ENCODE results near the gene HAND2.

The HAND2 gene

GRCh38 chr4:173486714-173487392, 43.2 kb downstream of the HAND2 start:
- TF ChIP-seq PKNOX1 (IDR thresholded peaks at IDR 0.05) (no peak), L3MBTL2 (conservative IDR thresholded peaks at IDR 0.05) (no peak), SUZ12 (IDR thresholded peaks at IDR 0.05) (no peak)
- CTCF ChIA-PET: no interaction called here
- no peak for DNase-seq (ENCODE audit: extremely low spot score)
- POLR2A ChIA-PET: interaction anchor here (0.9 kb wide), 1 partner anchor 9 kb away, joined by 3 read pairs; no protein-coding TSS in a partner anchor

GRCh38 chr4:173485164-173485563, 44.9 kb downstream of the HAND2 start:
- CTCF ChIA-PET: no interaction called here
- no peak for TF ChIP-seq CTBP1 (IDR thresholded peaks at IDR 0.05; ENCODE audit: borderline replicate concordance)
- no peak for TF ChIP-seq SUZ12 (IDR thresholded peaks at IDR 0.05)
- TF ChIP-seq L3MBTL2 (conservative IDR thresholded peaks at IDR 0.05): no peak
- no peak for TF ChIP-seq TARDBP (IDR thresholded peaks at IDR 0.05)
- no peak for TF ChIP-seq SP1 (IDR thresholded peaks at IDR 0.05)
- TF ChIP-seq FOXM1 (IDR thresholded peaks at IDR 0.05; ENCODE audit: borderline replicate concordance): no peak
- TF ChIP-seq ZNF384 (IDR thresholded peaks at IDR 0.05): no peak
- TF ChIP-seq BHLHE40 (IDR thresholded peaks at IDR 0.05; ENCODE audit: borderline replicate concordance): no peak
- no peak for TF ChIP-seq FOXK2 (IDR thresholded peaks at IDR 0.05)
- TF ChIP-seq LEF1 (IDR thresholded peaks at IDR 0.05; ENCODE audit: borderline replicate concordance): no peak
- no peak for TF ChIP-seq PKNOX1 (IDR thresholded peaks at IDR 0.05)
- no peak for TF ChIP-seq FOXA1 (IDR thresholded peaks at IDR 0.05)
- no peak for TF ChIP-seq HDGF (IDR thresholded peaks at IDR 0.05; ENCODE audit: borderline replicate concordance)
- no peak for TF ChIP-seq ARNT (IDR thresholded peaks at IDR 0.05)
- no peak for TF ChIP-seq ELF4 (IDR thresholded peaks at IDR 0.05)
- TF ChIP-seq NFRKB (IDR thresholded peaks at IDR 0.05): no peak

GRCh38 chr4:173482330-173482931, 47.6 kb downstream of the HAND2 start:
- POLR2A ChIA-PET: no interaction called here
- no peak for TF ChIP-seq BHLHE40 (IDR thresholded peaks at IDR 0.05; ENCODE audit: borderline replicate concordance)
- no peak for TF ChIP-seq SP1 (IDR thresholded peaks at IDR 0.05)
- TF ChIP-seq PKNOX1 (IDR thresholded peaks at IDR 0.05): no peak
- no peak for TF ChIP-seq NFRKB (IDR thresholded peaks at IDR 0.05)
- no peak for TF ChIP-seq TARDBP (IDR thresholded peaks at IDR 0.05)
- TF ChIP-seq FOXK2 (IDR thresholded peaks at IDR 0.05): no peak
- no peak for TF ChIP-seq FOXA1 (IDR thresholded peaks at IDR 0.05)
- TF ChIP-seq CTBP1 (IDR thresholded peaks at IDR 0.05; ENCODE audit: borderline replicate concordance): no peak
- no peak for DNase-seq (ENCODE audit: extremely low spot score)
- CTCF ChIA-PET: no interaction called here

More at GRCh38 chr4:173485164-173485563, 44.9 kb downstream of the HAND2 start:
- POLR2A ChIA-PET: no interaction called here
- DNase-seq (ENCODE audit: extremely low spot score): no peak

- no peak for TF ChIP-seq BHLHE40 (IDR thresholded peaks at IDR 0.05; ENCODE audit: borderline replicate concordance)
- TF ChIP-seq L3MBTL2 (conservative IDR thresholded peaks at IDR 0.05): no peak
- TF ChIP-seq CTBP1 (IDR thresholded peaks at IDR 0.05; ENCODE audit: borderline replicate concordance): no peak
- no peak for TF ChIP-seq LEF1 (IDR thresholded peaks at IDR 0.05; ENCODE audit: borderline replicate concordance)
- TF ChIP-seq SUZ12 (IDR thresholded peaks at IDR 0.05): no peak
- no peak for TF ChIP-seq TARDBP (IDR thresholded peaks at IDR 0.05)
- TF ChIP-seq FOXA1 (IDR thresholded peaks at IDR 0.05): no peak
- DNase-seq (ENCODE audit: extremely low spot score): no peak
- ChIA-PET CTCF (no interaction called here), POLR2A (no interaction called here)
Measured at GRCh38 chr4:173478913-173479283, 51.1 kb downstream of the HAND2 start.

DNA sequence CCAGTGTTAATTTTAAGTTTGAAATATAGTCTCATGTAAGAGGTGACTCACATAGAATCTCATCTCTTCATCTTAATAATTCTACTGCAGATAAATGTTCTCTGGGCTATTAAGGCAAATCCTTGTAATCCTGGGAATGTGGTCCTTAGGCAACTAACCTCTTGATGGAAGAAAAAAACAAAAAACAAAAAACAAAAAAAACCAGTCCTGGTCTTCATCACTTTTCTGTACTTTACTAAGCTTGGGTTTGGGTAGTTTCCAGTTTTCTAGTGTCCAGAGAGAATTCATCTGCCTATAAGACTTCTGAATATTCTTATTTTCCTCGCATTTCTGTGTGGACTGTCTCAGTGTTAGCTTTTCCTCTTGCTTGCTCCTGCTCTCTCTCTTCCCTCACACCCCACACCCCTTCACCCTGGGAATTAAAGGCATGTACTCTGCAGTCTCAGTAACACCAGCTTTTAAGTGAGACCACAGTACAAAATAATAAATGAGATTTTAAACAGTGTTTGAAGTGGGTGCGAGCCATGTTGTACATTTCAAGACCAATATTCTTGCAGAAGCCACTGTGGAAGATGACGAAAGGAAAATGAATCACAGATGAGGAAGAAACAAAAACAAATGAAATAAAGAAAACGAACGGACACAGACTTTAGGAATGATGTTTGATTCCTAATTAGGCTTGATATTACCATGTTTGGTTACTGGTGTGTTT, 51.7 kb downstream of the HAND2 start:
- TF ChIP-seq TARDBP (IDR thresholded peaks at IDR 0.05) (no peak), L3MBTL2 (conservative IDR thresholded peaks at IDR 0.05) (no peak), ZNF384 (IDR thresholded peaks at IDR 0.05) (no peak), SUZ12 (IDR thresholded peaks at IDR 0.05) (no peak), FOXA1 (IDR thresholded peaks at IDR 0.05) (no peak), CTBP1 (IDR thresholded peaks at IDR 0.05; ENCODE audit: borderline replicate concordance) (no peak), ARNT (IDR thresholded peaks at IDR 0.05) (no peak), PKNOX1 (IDR thresholded peaks at IDR 0.05) (no peak), FOXM1 (IDR thresholded peaks at IDR 0.05; ENCODE audit: borderline replicate concordance) (no peak), LEF1 (IDR thresholded peaks at IDR 0.05; ENCODE audit: borderline replicate concordance) (no peak), SP1 (IDR thresholded peaks at IDR 0.05) (no peak), FOXK2 (IDR thresholded peaks at IDR 0.05) (no peak), BHLHE40 (IDR thresholded peaks at IDR 0.05; ENCODE audit: borderline replicate concordance) (no peak)
- no peak for DNase-seq (ENCODE audit: extremely low spot score)
- CTCF ChIA-PET: interaction anchor here (1.6 kb wide), 1 partner anchor 58 kb away, joined by 6 read pairs; no protein-coding TSS in a partner anchor
- POLR2A ChIA-PET: interaction anchor here (1.0 kb wide), 1 partner anchor 9 kb away, joined by 3 read pairs; no protein-coding TSS in a partner anchor
